PC-9 (cell line): Measurements from ENCODE around the gene CEP44.

Source experiments
- CTCF ChIP-seq: fragments of 200-600 bp; sonication (generic); conservative IDR thresholded peaks from 2 replicates; pipeline ENCODE4 v1.6.1; 2017; ENCODE audit warnings: mixed run types, antibody characterized with exemption, mild to moderate bottlenecking, moderate library complexity
- EZH2 ChIP-seq: fragments of 200-600 bp; sonication (generic); IDR thresholded peaks from 2 replicates; pipeline ENCODE4 v1.8.0; 2017; ENCODE audit warnings: antibody characterized with exemption, low read depth

DNA sequence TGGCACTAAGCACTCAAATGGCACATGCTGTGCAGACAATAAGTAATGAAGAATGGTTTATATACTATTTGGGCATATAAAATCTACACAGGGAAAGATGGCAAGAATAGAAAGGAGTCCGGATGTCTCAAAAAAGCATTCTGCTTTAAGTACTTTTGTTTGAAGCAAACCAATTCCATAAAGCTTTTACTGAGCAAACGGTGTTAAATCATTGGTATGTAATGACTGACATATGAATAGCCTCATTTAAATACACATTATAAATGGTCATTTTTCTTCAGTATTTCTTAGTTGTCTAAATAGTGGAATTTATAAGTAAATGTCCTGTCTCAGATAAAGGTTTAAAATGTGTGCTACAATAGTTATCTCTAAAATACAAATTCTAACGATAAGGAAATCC is 6.3 kb upstream of the CEP44 start:
- TF ChIP-seq CTCF (no peak), EZH2 (no peak)
